Measurements from ENCODE around the gene PLA2G6. TPM values are rescaled to one million over a fixed set of nuclear protein-coding genes. Genes with fewer than 3 reads are reported as not detected.

PLA2G6 gene
- total RNA-seq, 1 experiment from 2014 or later: 18.7 TPM

DNA sequence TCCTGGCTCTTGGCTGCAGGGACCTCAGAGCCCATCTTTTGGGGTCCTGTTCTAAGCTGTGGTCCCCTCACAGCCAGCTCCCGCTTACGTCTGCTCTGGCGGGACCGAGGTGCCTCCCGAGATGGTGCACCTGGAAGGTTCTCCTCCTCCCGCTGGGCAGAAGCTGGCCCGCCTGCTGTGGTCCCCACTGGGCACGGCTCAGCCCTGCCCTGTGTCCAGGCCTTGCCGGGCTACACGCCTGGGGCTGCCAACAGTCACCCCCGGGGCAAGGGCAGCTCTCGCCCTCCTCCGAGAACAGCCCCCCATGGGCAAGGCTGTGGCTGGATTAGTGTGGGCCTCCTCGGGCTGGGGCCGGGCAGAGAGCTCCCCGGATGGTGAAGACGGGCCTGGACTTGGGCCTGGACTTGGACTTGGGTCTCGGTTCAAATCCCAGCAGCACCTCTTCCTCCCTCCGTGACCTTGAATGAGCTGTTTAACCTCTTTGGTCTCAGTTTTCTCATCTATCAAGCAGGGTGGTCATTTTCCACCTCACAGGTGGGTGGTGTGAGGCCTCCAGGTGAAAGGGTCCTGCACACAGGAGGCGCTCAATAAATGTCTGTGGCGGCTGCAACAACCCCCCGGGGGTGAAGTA lies 72.1 kb downstream of the PLA2G6 start:
- H3K9me3 ChIP-seq: no peaks in the 10 kb centered on the region
- CTCF ChIA-PET: interaction anchor here (2.0 kb wide), 1 partner anchor 57 kb away, joined by 9 read pairs; no protein-coding TSS in a partner anchor
- H3K4me1 ChIP-seq: peaks cover 37% of the 10 kb centered on the region
- H3K36me3 ChIP-seq (ENCODE audit: control insufficient read depth, insufficient read depth, low read length): peaks cover 2% of the 10 kb centered on the region; the same call in 1 of the 2 replicates
- POLR2A ChIA-PET: no interaction called here
- Mint-ChIP-seq H3K36me3 (ENCODE audit: insufficient read depth, unreplicated experiment) (peaks cover 31% of the 10 kb centered on the region), H3K27ac (ENCODE audit: unreplicated experiment) (peak overlapping the region; percentile 85), H3K27me3 (ENCODE audit: insufficient read depth, unreplicated experiment) (peaks cover 3% of the 10 kb centered on the region), H3K9me3 (ENCODE audit: unreplicated experiment) (peaks cover 9% of the 10 kb centered on the region), H3K4me3 (ENCODE audit: unreplicated experiment) (peak overlapping the region; percentile 61), H3K4me1 (ENCODE audit: low read depth, unreplicated experiment) (peaks cover 22% of the 10 kb centered on the region)
- H3K4me3 ChIP-seq (ENCODE audit: low read depth, low read length): no peak overlapping the region
- intact Hi-C loops (cut with micrococcal nuclease; ENCODE audit: unreplicated experiment): loop anchor here (10.0 kb wide), 2 partner anchors 75 to 105 kb away; partner anchors contain the start of gene PLA2G6
- H3K27me3 ChIP-seq (replicated peaks; ENCODE audit: control insufficient read depth, insufficient read depth, low read length): no peaks in the 10 kb centered on the region
- TSS peak; percentile 39 for BruUV-seq (replicated peaks)
- TF ChIP-seq, protein P1, sequence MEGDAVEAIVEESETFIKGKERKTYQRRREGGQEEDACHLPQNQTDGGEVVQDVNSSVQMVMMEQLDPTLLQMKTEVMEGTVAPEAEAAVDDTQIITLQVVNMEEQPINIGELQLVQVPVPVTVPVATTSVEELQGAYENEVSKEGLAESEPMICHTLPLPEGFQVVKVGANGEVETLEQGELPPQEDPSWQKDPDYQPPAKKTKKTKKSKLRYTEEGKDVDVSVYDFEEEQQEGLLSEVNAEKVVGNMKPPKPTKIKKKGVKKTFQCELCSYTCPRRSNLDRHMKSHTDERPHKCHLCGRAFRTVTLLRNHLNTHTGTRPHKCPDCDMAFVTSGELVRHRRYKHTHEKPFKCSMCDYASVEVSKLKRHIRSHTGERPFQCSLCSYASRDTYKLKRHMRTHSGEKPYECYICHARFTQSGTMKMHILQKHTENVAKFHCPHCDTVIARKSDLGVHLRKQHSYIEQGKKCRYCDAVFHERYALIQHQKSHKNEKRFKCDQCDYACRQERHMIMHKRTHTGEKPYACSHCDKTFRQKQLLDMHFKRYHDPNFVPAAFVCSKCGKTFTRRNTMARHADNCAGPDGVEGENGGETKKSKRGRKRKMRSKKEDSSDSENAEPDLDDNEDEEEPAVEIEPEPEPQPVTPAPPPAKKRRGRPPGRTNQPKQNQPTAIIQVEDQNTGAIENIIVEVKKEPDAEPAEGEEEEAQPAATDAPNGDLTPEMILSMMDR (IDR thresholded peaks at IDR 0.05; ENCODE audit: insufficient read depth in 1 of 2, low read depth in 1 of 2, low read length in 1 of 2, severe bottlenecking in 1 of 2, unreplicated experiment in 1 of 2): no peak
- peak in 1 of 2 experiments; percentile 27 for DNase-seq

DNA sequence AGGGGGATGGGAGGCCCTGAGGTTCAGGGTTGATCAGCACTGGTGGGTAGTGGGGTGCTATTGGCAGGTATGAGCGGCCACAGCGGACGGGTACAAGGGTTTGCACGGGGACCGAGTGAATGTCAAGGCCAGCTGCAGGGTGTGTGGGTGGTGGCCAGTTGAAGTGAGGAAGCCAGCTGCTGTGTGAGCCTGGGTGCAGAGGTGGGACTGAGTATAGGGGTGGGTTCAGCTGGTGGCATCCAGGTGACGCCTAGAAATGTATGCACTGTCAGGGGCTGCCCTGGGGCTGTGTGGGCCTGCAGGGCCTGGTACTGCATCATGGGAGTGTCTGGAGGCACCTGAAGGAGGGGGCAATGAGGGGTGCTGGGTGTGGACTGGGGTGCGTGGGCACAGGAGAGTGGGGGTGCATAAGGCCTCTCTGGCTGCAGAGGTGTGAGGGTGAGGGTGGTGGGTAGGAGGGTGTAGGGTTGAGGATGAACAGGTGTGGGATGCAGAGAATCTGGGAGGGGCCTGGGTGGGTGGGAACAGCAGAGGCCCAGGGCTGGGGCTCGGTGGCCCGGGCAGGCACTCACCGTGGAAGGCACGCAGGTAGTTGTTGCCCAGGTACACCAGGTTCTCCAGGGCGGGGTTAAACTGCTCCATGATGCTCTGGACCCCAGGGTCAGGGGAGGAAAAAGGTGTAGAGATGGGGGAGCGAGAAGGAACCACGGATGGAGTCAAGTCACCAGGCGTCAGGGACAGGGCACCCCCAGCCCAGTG lies 72.9 kb downstream of the PLA2G6 start:
- peaks cover 2% of the 10 kb centered on the region; the same call in 1 of the 2 replicates for H3K36me3 ChIP-seq (ENCODE audit: control insufficient read depth, insufficient read depth, low read length)
- Mint-ChIP-seq H3K9me3 (ENCODE audit: unreplicated experiment) (peaks cover 9% of the 10 kb centered on the region), H3K27ac (ENCODE audit: unreplicated experiment) (peak overlapping the region; percentile 75), H3K4me1 (ENCODE audit: low read depth, unreplicated experiment) (peaks cover 22% of the 10 kb centered on the region), H3K4me3 (ENCODE audit: unreplicated experiment) (no peak overlapping the region), H3K36me3 (ENCODE audit: insufficient read depth, unreplicated experiment) (peaks cover 33% of the 10 kb centered on the region), H3K27me3 (ENCODE audit: insufficient read depth, unreplicated experiment) (peaks cover 3% of the 10 kb centered on the region)
- H3K9me3 ChIP-seq: no peaks in the 10 kb centered on the region
- no peaks in the 10 kb centered on the region for H3K27me3 ChIP-seq (replicated peaks; ENCODE audit: control insufficient read depth, insufficient read depth, low read length)
- intact Hi-C loops (cut with micrococcal nuclease; ENCODE audit: unreplicated experiment): no loop called here
- BruUV-seq (replicated peaks): no TSS peak
- TF ChIP-seq, protein P1 (IDR thresholded peaks at IDR 0.05; ENCODE audit: insufficient read depth in 1 of 2, low read depth in 1 of 2, low read length in 1 of 2, severe bottlenecking in 1 of 2, unreplicated experiment in 1 of 2): no peak
- peaks cover 37% of the 10 kb centered on the region for H3K4me1 ChIP-seq
- DNase-seq: no peak
- ChIA-PET CTCF (interaction anchor here (0.6 kb wide), 1 partner anchor 24 kb away, joined by 3 read pairs; no protein-coding TSS in a partner anchor), POLR2A (no interaction called here)
- no peak overlapping the region for H3K4me3 ChIP-seq (ENCODE audit: low read depth, low read length)

DNA sequence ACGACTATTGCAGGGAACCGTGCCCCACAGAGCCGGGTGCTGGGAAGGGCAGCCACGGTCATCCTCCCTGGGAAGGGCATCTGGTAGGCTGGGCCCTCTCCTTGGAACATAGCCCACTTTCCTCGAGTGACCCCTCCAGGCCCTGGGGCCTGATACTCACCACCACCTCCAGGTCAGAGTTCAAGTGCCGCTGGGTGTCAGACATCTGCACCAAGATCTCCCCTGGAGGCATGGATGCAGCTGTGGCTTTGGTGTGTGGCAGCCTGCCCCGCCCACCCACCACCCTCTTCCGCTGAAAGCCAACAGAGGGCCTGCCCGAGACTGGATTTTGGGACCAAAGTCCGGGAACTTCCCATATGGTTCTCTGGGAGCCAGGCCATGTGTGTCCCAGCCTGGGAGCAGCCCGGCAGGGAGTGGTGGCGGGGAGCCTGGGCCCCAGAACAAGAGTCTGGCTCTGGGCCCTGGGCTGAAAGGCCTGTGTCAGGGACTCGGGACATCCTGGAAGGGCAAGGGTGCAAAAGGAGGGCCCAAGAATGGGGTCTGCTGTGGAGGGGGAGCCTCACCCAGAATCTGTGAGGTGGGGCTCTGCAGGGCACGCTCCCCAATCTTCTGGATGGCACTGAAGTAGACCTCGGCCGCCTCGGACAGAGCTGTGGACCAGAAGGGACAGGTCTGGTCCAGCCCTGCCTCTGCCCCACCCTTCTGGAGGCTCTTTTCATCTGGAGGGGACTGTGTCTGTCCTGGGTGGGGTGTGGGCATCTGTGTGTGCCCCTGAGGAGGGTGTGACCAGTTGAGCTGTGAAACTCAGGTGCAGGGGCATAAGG lies 73.7 kb downstream of the PLA2G6 start:
- intact Hi-C loops (cut with micrococcal nuclease; ENCODE audit: unreplicated experiment): no loop called here
- CTCF ChIA-PET: interaction anchor here (1.2 kb wide), 1 partner anchor 56 kb away, joined by 5 read pairs; no protein-coding TSS in a partner anchor
- Histone ChIP-seq H3K4me3 (ENCODE audit: low read depth, low read length) (no peak overlapping the region), H3K36me3 (ENCODE audit: control insufficient read depth, insufficient read depth, low read length) (peaks cover 2% of the 10 kb centered on the region; the same call in 1 of the 2 replicates), H3K9me3 (no peaks in the 10 kb centered on the region), H3K4me1 (peaks cover 37% of the 10 kb centered on the region), H3K27me3 (replicated peaks; ENCODE audit: control insufficient read depth, insufficient read depth, low read length) (no peaks in the 10 kb centered on the region)
- Mint-ChIP-seq H3K27me3 (ENCODE audit: insufficient read depth, unreplicated experiment) (peaks cover 3% of the 10 kb centered on the region), H3K36me3 (ENCODE audit: insufficient read depth, unreplicated experiment) (peaks cover 33% of the 10 kb centered on the region), H3K4me1 (ENCODE audit: low read depth, unreplicated experiment) (peaks cover 22% of the 10 kb centered on the region), H3K9me3 (ENCODE audit: unreplicated experiment) (peaks cover 9% of the 10 kb centered on the region), H3K27ac (ENCODE audit: unreplicated experiment) (peak overlapping the region; percentile 75), H3K4me3 (ENCODE audit: unreplicated experiment) (no peak overlapping the region)
- TF ChIP-seq, protein P1 (IDR thresholded peaks at IDR 0.05; ENCODE audit: insufficient read depth in 1 of 2, low read depth in 1 of 2, low read length in 1 of 2, severe bottlenecking in 1 of 2, unreplicated experiment in 1 of 2): no peak
- POLR2A ChIA-PET: no interaction called here
- no TSS peak for BruUV-seq (replicated peaks)
- DNase-seq: peak; percentile 42 to 73

Data from Caco-2 (cell line).